SU-DHL-6 (cell line): Measurements from ENCODE around the gene STAMBPL1.

Experiments used
- H2AFZ ChIP-seq: fragments of 200-600 bp; sonication (generic); 2 replicates; pipeline ENCODE4 v1.6.1; 2014; ENCODE audit warnings: low read depth, mild to moderate bottlenecking, moderate library complexity, mixed read lengths, antibody characterized with exemption, low read length; ENCODE audit not compliant: severe bottlenecking
- H3F3A ChIP-seq: fragments of 200-600 bp; shearing (Covaris generic); 2 replicates; pipeline ENCODE4 v1.6.0; 2016; ENCODE audit warnings: antibody characterized with exemption, mild to moderate bottlenecking; ENCODE audit not compliant: insufficient read depth
- H3K27ac ChIP-seq: fragments of 200-600 bp; sonication (generic); 2 replicates; pipeline ENCODE4 v1.5.1; 2016; ENCODE audit warnings: low read depth, mild to moderate bottlenecking, low read length, moderate library complexity, mixed read lengths
- H3K27me3 ChIP-seq: fragments of 200-600 bp; sonication (generic), shearing (Covaris generic); 2 replicates; pipeline ENCODE4 v1.6.0; 2014; ENCODE audit warnings: mild to moderate bottlenecking, low read length
- H3K36me3 ChIP-seq: fragments of 200-600 bp; sonication (generic); 2 replicates; pipeline ENCODE4 v1.6.1; 2014; ENCODE audit warnings: mild to moderate bottlenecking, low read length, mixed read lengths
- H3K4me2 ChIP-seq: fragments of 300-600, 200-600 bp; shearing (Covaris generic), sonication (generic); 2 replicates; pipeline ENCODE4 v1.6.0; 2014; ENCODE audit warnings: low read length, low read depth, mild to moderate bottlenecking; ENCODE audit not compliant: poor library complexity, severe bottlenecking
- H3K4me3 ChIP-seq: fragments of 200-600 bp; sonication (generic); 2 replicates; pipeline ENCODE4 v1.5.1; 2014; ENCODE audit warnings: antibody characterized with exemption, low read length, mild to moderate bottlenecking, mixed read lengths; ENCODE audit not compliant: insufficient read depth, poor library complexity, severe bottlenecking
- H3K79me2 ChIP-seq: fragments of 200-600 bp; sonication (generic); 2 replicates; pipeline ENCODE4 v1.6.1; 2014; ENCODE audit warnings: mild to moderate bottlenecking, low read length, moderate library complexity; ENCODE audit not compliant: insufficient read depth
- H3K9ac ChIP-seq: fragments of 200-600 bp; sonication (generic); 2 replicates; pipeline ENCODE4 v1.7.0; 2014; ENCODE audit warnings: mild to moderate bottlenecking, low read length
- H3K9me2 ChIP-seq: fragments of 200-600 bp; sonication (generic); replicated peaks from 2 replicates; pipeline ENCODE4 v1.6.1; 2014; ENCODE audit warnings: low read length; ENCODE audit not compliant: insufficient read depth
- H3K9me3 ChIP-seq: fragments of 200-600 bp; sonication (generic); 2 replicates; pipeline ENCODE4 v1.6.1; 2014; ENCODE audit warnings: low read length, mixed read lengths; ENCODE audit not compliant: insufficient read depth
- H4K20me1 ChIP-seq: fragments of 200-600 bp; sonication (generic); 2 replicates; pipeline ENCODE4 v1.6.1; 2014; ENCODE audit warnings: low read depth, mild to moderate bottlenecking, antibody characterized with exemption, low read length, moderate library complexity, mixed read lengths
- EZH2phosphoT487 ChIP-seq: fragments of 200-600 bp; sonication (generic), shearing (Covaris generic); conservative IDR thresholded peaks from 2 replicates; pipeline ENCODE4 v1.6.1; 2018; ENCODE audit warnings: mild to moderate bottlenecking, antibody characterized with exemption, low read length, moderate library complexity, mixed read lengths
- TF ChIP-seq, protein P1 (sequence below): fragments of 200-600 bp; sonication (generic); IDR thresholded peaks from one replicate; pipeline ENCODE4 v1.5.1; 2017; ENCODE audit warnings: antibody characterized with exemption, mild to moderate bottlenecking, low read length, moderate library complexity; ENCODE audit not compliant: insufficient read depth, poor library complexity, severe bottlenecking

Gene STAMBPL1

DNA sequence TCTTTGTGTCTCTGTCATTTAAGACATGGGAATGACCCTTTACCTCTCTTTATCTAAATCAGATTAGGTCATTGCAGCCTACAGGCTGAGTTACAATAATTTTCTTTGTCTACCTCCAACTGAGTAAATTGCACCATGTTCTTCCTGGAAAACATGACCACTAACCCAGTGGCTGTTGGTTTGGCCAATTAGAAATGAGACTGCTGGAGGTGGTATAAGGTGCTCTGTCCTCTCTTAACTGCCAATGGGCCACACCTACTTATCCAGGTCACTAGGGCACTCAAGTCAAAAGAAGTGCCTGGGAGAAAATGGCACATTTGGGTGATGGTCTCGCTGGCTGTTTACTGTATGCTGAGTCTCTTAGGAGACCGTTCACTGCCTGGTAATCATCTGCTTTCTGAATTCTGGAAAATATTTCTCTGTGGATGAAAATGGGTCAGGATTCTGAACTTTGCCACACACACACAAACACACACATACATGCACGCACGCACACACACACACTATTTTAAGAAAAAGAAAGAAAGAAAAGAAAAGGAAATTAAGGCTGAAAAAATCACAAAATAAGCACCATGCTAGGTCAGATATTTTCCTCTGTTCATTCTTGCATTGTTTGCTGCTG, 16.4 kb downstream of the STAMBPL1 start:
- no peaks in the 10 kb centered on the region for H3K9me2 ChIP-seq
- H2AFZ ChIP-seq: no peak overlapping the region

DNA sequence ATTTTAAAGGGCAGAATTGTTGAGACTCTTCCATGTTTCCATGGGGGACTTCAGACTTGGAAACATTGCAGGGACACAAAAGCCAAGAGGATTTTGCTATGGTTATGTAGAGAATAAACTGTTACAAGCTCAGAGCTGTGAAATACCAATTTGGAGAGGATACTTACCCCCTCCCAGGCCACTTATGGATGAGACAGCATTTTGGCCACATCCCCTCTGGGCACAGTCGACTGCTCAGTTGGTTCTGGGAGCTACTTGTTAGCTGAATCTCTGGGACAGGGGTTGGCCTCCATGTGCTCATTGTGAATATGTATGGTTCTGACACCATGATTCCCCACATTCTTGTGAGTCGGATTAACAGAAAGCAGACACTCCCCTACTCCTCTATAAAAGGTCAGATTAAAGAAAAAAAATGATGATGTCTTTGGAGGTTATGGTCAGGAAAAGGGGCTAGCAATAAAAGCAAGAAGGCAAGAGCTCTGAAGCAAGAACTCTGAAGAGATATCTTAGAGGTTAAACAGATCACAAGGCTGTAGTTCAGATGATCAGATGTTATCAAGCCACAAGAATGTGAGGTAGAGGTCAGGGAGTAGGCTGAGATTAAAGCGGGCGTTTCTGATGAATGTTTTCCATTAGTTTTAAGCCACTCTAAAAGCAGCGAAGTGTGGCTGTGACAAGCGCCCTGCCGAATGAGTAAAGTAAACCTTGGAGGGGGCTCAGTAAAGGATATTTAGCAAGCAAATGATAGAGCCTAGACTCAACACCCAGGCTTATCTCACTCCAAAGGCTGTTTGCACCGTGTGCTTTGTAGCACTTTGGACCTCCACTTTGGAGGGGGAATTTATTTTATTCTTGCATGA, 17.2 kb downstream of the STAMBPL1 start:
- Histone ChIP-seq H4K20me1 (no peaks in the 10 kb centered on the region), H3K9ac (no peak overlapping the region), H3F3A (no peaks in the 10 kb centered on the region), H2AFZ (no peak overlapping the region), H3K36me3 (0 out of 2 replicates have a peak, but pooled peaks cover 4% of the 10 kb centered on the region), H3K27me3 (no peaks in the 10 kb centered on the region), H3K9me3 (no peaks in the 10 kb centered on the region), H3K4me3 (no peak overlapping the region), H3K79me2 (0 out of 2 replicates have a peak, but pooled peaks cover 12% of the 10 kb centered on the region), H3K4me2 (no peak overlapping the region), H3K9me2 (no peaks in the 10 kb centered on the region), H3K27ac (no peak overlapping the region)
- TF ChIP-seq EZH2phosphoT487: no peak
- TF ChIP-seq, protein P1, sequence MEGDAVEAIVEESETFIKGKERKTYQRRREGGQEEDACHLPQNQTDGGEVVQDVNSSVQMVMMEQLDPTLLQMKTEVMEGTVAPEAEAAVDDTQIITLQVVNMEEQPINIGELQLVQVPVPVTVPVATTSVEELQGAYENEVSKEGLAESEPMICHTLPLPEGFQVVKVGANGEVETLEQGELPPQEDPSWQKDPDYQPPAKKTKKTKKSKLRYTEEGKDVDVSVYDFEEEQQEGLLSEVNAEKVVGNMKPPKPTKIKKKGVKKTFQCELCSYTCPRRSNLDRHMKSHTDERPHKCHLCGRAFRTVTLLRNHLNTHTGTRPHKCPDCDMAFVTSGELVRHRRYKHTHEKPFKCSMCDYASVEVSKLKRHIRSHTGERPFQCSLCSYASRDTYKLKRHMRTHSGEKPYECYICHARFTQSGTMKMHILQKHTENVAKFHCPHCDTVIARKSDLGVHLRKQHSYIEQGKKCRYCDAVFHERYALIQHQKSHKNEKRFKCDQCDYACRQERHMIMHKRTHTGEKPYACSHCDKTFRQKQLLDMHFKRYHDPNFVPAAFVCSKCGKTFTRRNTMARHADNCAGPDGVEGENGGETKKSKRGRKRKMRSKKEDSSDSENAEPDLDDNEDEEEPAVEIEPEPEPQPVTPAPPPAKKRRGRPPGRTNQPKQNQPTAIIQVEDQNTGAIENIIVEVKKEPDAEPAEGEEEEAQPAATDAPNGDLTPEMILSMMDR: no peak

More for the DNA sequence above, 16.4 kb downstream of the STAMBPL1 start:
- Histone ChIP-seq H4K20me1 (no peaks in the 10 kb centered on the region), H3K9me3 (no peaks in the 10 kb centered on the region), H3K4me3 (no peak overlapping the region), H3K27ac (no peak overlapping the region), H3K36me3 (no peaks in the 10 kb centered on the region), H3K9ac (no peak overlapping the region), H3K27me3 (no peaks in the 10 kb centered on the region), H3F3A (no peaks in the 10 kb centered on the region), H3K79me2 (peaks cover 19% of the 10 kb centered on the region; the same call in 1 of the 2 replicates), H3K4me2 (no peak overlapping the region)
- no peak for TF ChIP-seq EZH2phosphoT487
- TF ChIP-seq, protein P1: no peak

DNA sequence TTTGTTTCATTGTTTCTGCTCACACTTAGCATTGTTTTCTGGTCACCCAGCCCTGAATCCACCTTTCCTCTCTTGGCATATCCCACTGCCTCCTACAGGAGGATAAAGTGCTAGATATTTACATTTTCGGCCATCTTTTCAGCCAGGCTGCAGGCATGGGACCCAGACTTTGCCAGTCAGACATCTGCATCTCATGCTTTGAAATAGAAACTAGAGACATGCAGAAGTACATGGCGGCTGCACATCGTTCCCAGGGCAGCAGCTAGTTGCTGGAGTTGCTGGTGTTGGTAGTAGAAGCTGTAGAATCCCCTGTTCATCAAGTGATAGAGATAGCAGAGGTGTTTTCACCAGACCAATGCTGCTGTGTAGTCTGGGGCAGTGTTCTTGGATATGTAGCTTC, 18.7 kb downstream of the STAMBPL1 start:
- no peaks in the 10 kb centered on the region for H3K27me3 ChIP-seq
- no peaks in the 10 kb centered on the region for H3K9me2 ChIP-seq
- no peak overlapping the region for H3K4me2 ChIP-seq
- no peaks in the 10 kb centered on the region for H3F3A ChIP-seq
- H3K27ac ChIP-seq: no peak overlapping the region
- no peak overlapping the region for H3K9ac ChIP-seq
- no peak overlapping the region for H3K4me3 ChIP-seq
- no peaks in the 10 kb centered on the region for H3K9me3 ChIP-seq
- H3K36me3 ChIP-seq: peaks cover 11% of the 10 kb centered on the region
- 0 out of 2 replicates have a peak, but pooled peaks cover 6% of the 10 kb centered on the region for H3K79me2 ChIP-seq
- TF ChIP-seq EZH2phosphoT487: no peak
- TF ChIP-seq, protein P1: no peak
- no peak overlapping the region for H2AFZ ChIP-seq
- no peaks in the 10 kb centered on the region for H4K20me1 ChIP-seq
